BLaER1 treated with 17β-estradiol and CSF1 and Interleukin-3, amounts not matched to agents 10 nM and 100 nM (cell line): ENCODE data around the gene RRAGC.

ENCODE experiments used
- H3K27ac ChIP-seq, 11 experiments: shearing (Covaris generic); formaldehyde crosslinking; 2 replicates each; pipeline ENCODE4 v1.8.1; 2022
- H3K27me3 ChIP-seq, 11 experiments: shearing (Covaris generic); formaldehyde crosslinking; 2 replicates each; pipeline ENCODE4 v1.8.1; 2022
- H3K36me3 ChIP-seq, 11 experiments: shearing (Covaris generic); formaldehyde crosslinking; 2 replicates each; pipeline ENCODE4 v1.8.1; 2022
- H3K4me1 ChIP-seq, 10 experiments: shearing (Covaris generic); formaldehyde crosslinking; 2 replicates each; pipeline ENCODE4 v1.8.1; 2022
- H3K4me2 ChIP-seq, 11 experiments: shearing (Covaris generic); formaldehyde crosslinking; 2 replicates each; pipeline ENCODE4 v1.8.1; 2022
- H3K4me3 ChIP-seq, 10 experiments: shearing (Covaris generic); formaldehyde crosslinking; 2 replicates each; pipeline ENCODE4 v1.8.1; 2022
- H3K9ac ChIP-seq, 11 experiments: shearing (Covaris generic); formaldehyde crosslinking; 2 replicates each; pipeline ENCODE4 v1.8.1; 2022
- H3K9me3 ChIP-seq, 11 experiments: shearing (Covaris generic); formaldehyde crosslinking; replicated peaks in 1 of 11; 2 replicates each; pipeline ENCODE4 v1.8.1; 2022
- H4K20me1 ChIP-seq, 11 experiments: shearing (Covaris generic); formaldehyde crosslinking; 2 replicates each; pipeline ENCODE4 v1.8.1; 2022
- Cebpa-rat ChIP-seq, 11 experiments: shearing (Covaris generic); IDR thresholded peaks; 2 replicates each; pipeline ENCODE4 v1.8.1; 2022

Gene RRAGC

GRCh38 chr1:38804062-38804886 is 55.3 kb downstream of the RRAGC start:
- TF ChIP-seq Cebpa-rat (IDR thresholded peaks at IDR 0.05), result no peak
- H3K27me3 ChIP-seq, result peaks cover 42 to 59% (median 50%) of the 10 kb centered on the region in 11 experiments
- peaks cover 0 to 5% (median 0%) of the 10 kb centered on the region in 11 experiments; a peak in 2 of 22 replicates for H4K20me1 ChIP-seq
- H3K4me1 ChIP-seq, result peaks cover 0 to 10% (median 6%) of the 10 kb centered on the region in 10 experiments; a peak in 7 of 20 replicates
- no peak overlapping the region for H3K27ac ChIP-seq
- peak overlapping the region; percentile 90 to 99 (median 96) for H3K4me2 ChIP-seq
- peak overlapping the region; percentile 54 to 72 (median 62) for H3K4me3 ChIP-seq
- H3K9ac ChIP-seq, result peak overlapping the region in 10 of 11 experiments; percentile 6 to 63 (median 42); a peak in 10 of 22 replicates
- peaks cover 17 to 39% (median 33%) of the 10 kb centered on the region in 11 experiments; a peak in 21 of 22 replicates for H3K9me3 ChIP-seq
- no peaks in the 10 kb centered on the region for H3K36me3 ChIP-seq

GRCh38 chr1:38803647-38804046 is 55.9 kb downstream of the RRAGC start:
- Histone ChIP-seq H3K4me1 (peaks cover 0 to 10% (median 6%) of the 10 kb centered on the region in 10 experiments; a peak in 7 of 20 replicates), H3K9ac (peak overlapping the region in 10 of 11 experiments; percentile 6 to 63 (median 42); a peak in 8 of 22 replicates), H3K27me3 (peaks cover 42 to 59% (median 50%) of the 10 kb centered on the region in 11 experiments), H3K4me2 (peak overlapping the region; percentile 90 to 99 (median 96)), H3K9me3 (peaks cover 19 to 45% (median 39%) of the 10 kb centered on the region in 11 experiments; a peak in 21 of 22 replicates), H4K20me1 (peaks cover 0 to 5% (median 0%) of the 10 kb centered on the region in 11 experiments; a peak in 2 of 22 replicates), H3K27ac (no peak overlapping the region), H3K4me3 (peak overlapping the region; percentile 54 to 72 (median 62)), H3K36me3 (no peaks in the 10 kb centered on the region)
- TF ChIP-seq Cebpa-rat (IDR thresholded peaks at IDR 0.05), result no peak

GRCh38 chr1:38800720-38801671 is 58.6 kb downstream of the RRAGC start:
- Histone ChIP-seq H3K27ac (no peak overlapping the region), H4K20me1 (peaks cover 0 to 5% (median 0%) of the 10 kb centered on the region in 11 experiments; a peak in 1 of 22 replicates), H3K4me2 (no peak overlapping the region), H3K27me3 (peaks cover 38 to 49% (median 42%) of the 10 kb centered on the region in 11 experiments), H3K4me1 (peaks cover 0 to 10% (median 6%) of the 10 kb centered on the region in 10 experiments; a peak in 7 of 20 replicates), H3K9ac (no peak overlapping the region), H3K9me3 (peaks cover 23 to 52% (median 46%) of the 10 kb centered on the region in 11 experiments), H3K36me3 (no peaks in the 10 kb centered on the region), H3K4me3 (no peak overlapping the region)
- no peak for TF ChIP-seq Cebpa-rat (IDR thresholded peaks at IDR 0.05)

GRCh38 chr1:38793299-38793698 is 66.3 kb downstream of the RRAGC start:
- TF ChIP-seq Cebpa-rat (IDR thresholded peaks at IDR 0.05), result no peak

GRCh38 chr1:38791892-38792291 is 67.7 kb downstream of the RRAGC start:
- Histone ChIP-seq H3K9ac (no peak overlapping the region), H3K4me1 (peaks cover 16 to 22% (median 19%) of the 10 kb centered on the region in 10 experiments), H3K27me3 (no peaks in the 10 kb centered on the region), H3K4me2 (no peak overlapping the region), H3K36me3 (no peaks in the 10 kb centered on the region), H3K4me3 (no peak overlapping the region), H4K20me1 (no peaks in the 10 kb centered on the region), H3K9me3 (peaks cover 20 to 29% (median 23%) of the 10 kb centered on the region in 11 experiments), H3K27ac (no peak overlapping the region)
- TF ChIP-seq Cebpa-rat (IDR thresholded peaks at IDR 0.05), result no peak

More at GRCh38 chr1:38793299-38793698, 66.3 kb downstream of the RRAGC start:
- no peak overlapping the region for H3K9ac ChIP-seq
- H3K4me1 ChIP-seq, result peaks cover 16 to 21% (median 19%) of the 10 kb centered on the region in 10 experiments
- H3K9me3 ChIP-seq, result peaks cover 20 to 31% (median 29%) of the 10 kb centered on the region in 11 experiments
- H3K27ac ChIP-seq, result no peak overlapping the region
- no peaks in the 10 kb centered on the region for H4K20me1 ChIP-seq
- no peaks in the 10 kb centered on the region for H3K36me3 ChIP-seq
- H3K4me3 ChIP-seq, result no peak overlapping the region
- no peak overlapping the region for H3K4me2 ChIP-seq
- H3K27me3 ChIP-seq, result no peaks in the 10 kb centered on the region

- Histone ChIP-seq H3K36me3 (no peaks in the 10 kb centered on the region), H3K9me3 (peaks cover 20 to 29% (median 23%) of the 10 kb centered on the region in 11 experiments), H3K4me2 (no peak overlapping the region), H4K20me1 (no peaks in the 10 kb centered on the region), H3K27ac (no peak overlapping the region), H3K4me1 (peaks cover 16 to 25% (median 21%) of the 10 kb centered on the region in 10 experiments), H3K27me3 (no peaks in the 10 kb centered on the region), H3K4me3 (no peak overlapping the region), H3K9ac (no peak overlapping the region)
- no peak for TF ChIP-seq Cebpa-rat (IDR thresholded peaks at IDR 0.05)
Measured at GRCh38 chr1:38791164-38791515, 68.4 kb downstream of the RRAGC start.

GRCh38 chr1:38790422-38791163 is 69.0 kb downstream of the RRAGC start:
- H3K4me3 ChIP-seq, result no peak overlapping the region
- no peaks in the 10 kb centered on the region for H3K36me3 ChIP-seq
- no peak overlapping the region for H3K9ac ChIP-seq
- H4K20me1 ChIP-seq, result no peaks in the 10 kb centered on the region
- H3K4me1 ChIP-seq, result peaks cover 16 to 31% (median 26%) of the 10 kb centered on the region in 10 experiments
- H3K27ac ChIP-seq, result no peak overlapping the region
- no peak for TF ChIP-seq Cebpa-rat (IDR thresholded peaks at IDR 0.05)
- peaks cover 20 to 29% (median 23%) of the 10 kb centered on the region in 11 experiments for H3K9me3 ChIP-seq
- H3K27me3 ChIP-seq, result no peaks in the 10 kb centered on the region
- H3K4me2 ChIP-seq, result peak overlapping the region in 9 of 11 experiments; percentile 27 to 72 (median 57); a peak in 15 of 22 replicates

- Histone ChIP-seq H3K27ac (no peak overlapping the region; a peak in 1 of 22 replicates), H3K9me3 (peaks cover 20 to 26% (median 23%) of the 10 kb centered on the region in 11 experiments), H3K4me2 (peak overlapping the region; percentile 27 to 72 (median 47)), H3K4me1 (peaks cover 16 to 40% (median 36%) of the 10 kb centered on the region in 10 experiments), H3K36me3 (no peaks in the 10 kb centered on the region), H3K9ac (no peak overlapping the region), H3K27me3 (no peaks in the 10 kb centered on the region), H4K20me1 (no peaks in the 10 kb centered on the region), H3K4me3 (no peak overlapping the region)
- TF ChIP-seq Cebpa-rat (IDR thresholded peaks at IDR 0.05), result no peak
Measured at GRCh38 chr1:38789498-38790169, 69.9 kb downstream of the RRAGC start.
